Measurements from ENCODE around the gene GABRA5. TPM values are rescaled to one million over a fixed set of nuclear protein-coding genes. Genes with fewer than 3 reads are reported as not detected.

GABRA5 gene
- total and polyA plus RNA-seq, 2 experiments from 2014 or later: 11.5 to 25.9 TPM

GRCh38 chr15:26882616-26883365, 15.9 kb downstream of the GABRA5 start:
- Mint-ChIP-seq H3K27ac (no peak overlapping the region), H3K4me3 (no peak overlapping the region), H3K27me3 (ENCODE audit: insufficient read depth, low read depth, poor library complexity) (no peaks in the 10 kb centered on the region), H3K36me3 (ENCODE audit: low read depth) (peaks cover 25% of the 10 kb centered on the region), H3K9me3 (no peaks in the 10 kb centered on the region), H3K4me1 (no peaks in the 10 kb centered on the region)
- H3K27me3 ChIP-seq (ENCODE audit: insufficient read depth): no peaks in the 10 kb centered on the region
- no peak overlapping the region for H3K4me2 ChIP-seq
- no peak overlapping the region for H3K4me3 ChIP-seq
- no peak overlapping the region for H2AFZ ChIP-seq
- H3K4me1 ChIP-seq (ENCODE audit: insufficient read depth): no peaks in the 10 kb centered on the region
- TF ChIP-seq NANOG (IDR thresholded peaks at IDR 0.05; ENCODE audit: borderline replicate concordance) (no peak), STAT1 (IDR thresholded peaks at IDR 0.05; ENCODE audit: unreplicated experiment) (no peak), ETS1 (IDR thresholded peaks at IDR 0.05) (no peak)
- no peaks in the 10 kb centered on the region for H3K79me2 ChIP-seq (replicated peaks; ENCODE audit: insufficient read depth)
- no peaks in the 10 kb centered on the region for H3F3A ChIP-seq (replicated peaks; ENCODE audit: low read depth)
- DNase-seq (ENCODE audit: low spot score) (no peak), ATAC-seq (no peak)
- H3K27ac ChIP-seq (ENCODE audit: low read depth): no peak overlapping the region
- no peaks in the 10 kb centered on the region for H4K20me1 ChIP-seq (replicated peaks; ENCODE audit: insufficient read depth)
- H3K9me2 ChIP-seq (ENCODE audit: insufficient read depth): 0 out of 2 replicates have a peak, but pooled peaks cover 4% of the 10 kb centered on the region
- H3K36me3 ChIP-seq (ENCODE audit: insufficient read depth): no peaks in the 10 kb centered on the region

- no peaks in the 10 kb centered on the region for H3K4me1 Mint-ChIP-seq
- Histone ChIP-seq H3F3A (replicated peaks; ENCODE audit: low read depth) (no peaks in the 10 kb centered on the region), H4K20me1 (replicated peaks; ENCODE audit: insufficient read depth) (no peaks in the 10 kb centered on the region), H3K27me3 (ENCODE audit: insufficient read depth) (no peaks in the 10 kb centered on the region), H3K4me2 (no peak overlapping the region), H3K36me3 (ENCODE audit: insufficient read depth) (no peaks in the 10 kb centered on the region), H3K79me2 (replicated peaks; ENCODE audit: insufficient read depth) (no peaks in the 10 kb centered on the region), H2AFZ (no peak overlapping the region), H3K4me3 (no peak overlapping the region), H3K4me1 (ENCODE audit: insufficient read depth) (no peaks in the 10 kb centered on the region), H3K27ac (ENCODE audit: low read depth) (no peak overlapping the region), H3K9me2 (ENCODE audit: insufficient read depth) (0 out of 2 replicates have a peak, but pooled peaks cover 4% of the 10 kb centered on the region)
- DNase-seq (ENCODE audit: low spot score) (no peak), ATAC-seq (no peak)
- H3K27me3 Mint-ChIP-seq (ENCODE audit: insufficient read depth, low read depth, poor library complexity): no peaks in the 10 kb centered on the region
- no peak overlapping the region for H3K27ac Mint-ChIP-seq
- no peaks in the 10 kb centered on the region for H3K9me3 Mint-ChIP-seq
- no peak overlapping the region for H3K4me3 Mint-ChIP-seq
- H3K36me3 Mint-ChIP-seq (ENCODE audit: low read depth): peaks cover 25% of the 10 kb centered on the region
- TF ChIP-seq ZNF114 (CRISPR knock-in tag; IDR thresholded peaks at IDR 0.05) (no peak), CREB1 (CRISPR knock-in tag; IDR thresholded peaks at IDR 0.05; ENCODE audit: low read depth) (no peak), EZH2phosphoT487 (IDR thresholded peaks at IDR 0.05; ENCODE audit: unreplicated experiment) (no peak), CTCF (conservative IDR thresholded peaks at IDR 0.05; ENCODE audit: low read depth in 2 of 2) (no peak), POLR2AphosphoS5 (IDR thresholded peaks at IDR 0.05; ENCODE audit: low read depth) (no peak), ZNF462 (CRISPR knock-in tag; IDR thresholded peaks at IDR 0.05) (no peak)
Measured at GRCh38 chr15:26883466-26883865, 16.6 kb downstream of the GABRA5 start.

Measured in GM23338 (cell line).